H1 (cell line): ENCODE results near the gene RNF13. TPM values are rescaled to one million over a fixed set of nuclear protein-coding genes. Genes with fewer than 3 reads are reported as not detected.

Experiments
- CTCF ChIA-PET: fragments of 300-600 bp; sonication (Branson Sonifier 250); formaldehyde crosslinking; loops from one replicate; lab custom pipeline; 2021; ENCODE audit not compliant: partially characterized antibody; lab: Charles Lee
- POLR2A ChIA-PET: fragments of 300-600 bp; sonication (Branson Sonifier 250); formaldehyde crosslinking; loops from one replicate; lab custom pipeline; 2021; ENCODE audit warnings: inconsistent platforms; ENCODE audit not compliant: partially characterized antibody; lab: Charles Lee
- DNase-seq, 2 experiments: peaks; one replicate each; pipeline versions ENCODE4 v3.0.0 to v3.0.0-alpha.2; 2010 to 2022; ENCODE audit warnings: low spot score in 2 of 2, low read depth in 1 of 2, mixed read lengths in 1 of 2
- FAIRE-seq: peaks from 2 replicates; lab custom pipeline; 2011; peaks lifted over from hg19 to GRCh38; lab: Jason Lieb, UNC
- H2AFZ ChIP-seq: 2 replicates; pipeline ENCODE4 v1.8.1; 2012; ENCODE audit warnings: low read length, inconsistent platforms
- H2AK5ac ChIP-seq: 2 replicates; pipeline ENCODE4 v1.6.1; 2013; ENCODE audit warnings: low read depth, low read length
- H2BK120ac ChIP-seq: replicated peaks from 2 replicates; pipeline ENCODE3; 2013; ENCODE audit warnings: low read depth, low read length, inconsistent platforms
- H2BK12ac ChIP-seq: 2 replicates; pipeline ENCODE4 v1.6.1; 2013; ENCODE audit warnings: low read depth, low read length
- H2BK15ac ChIP-seq: 2 replicates; pipeline ENCODE4 v1.6.1; 2013; ENCODE audit warnings: low read length
- H2BK20ac ChIP-seq: 2 replicates; pipeline ENCODE4 v1.6.1; 2013; ENCODE audit warnings: low read length
- H2BK5ac ChIP-seq: 2 replicates; pipeline ENCODE4 v1.6.1; 2013; ENCODE audit warnings: low read depth, low read length
- H3K14ac ChIP-seq: 2 replicates; pipeline ENCODE4 v1.6.1; 2013; ENCODE audit warnings: inconsistent platforms; ENCODE audit not compliant: insufficient read length
- H3K18ac ChIP-seq: 2 replicates; pipeline ENCODE4 v1.6.1; 2013; ENCODE audit warnings: low read length; ENCODE audit errors: extremely low read depth
- H3K23ac ChIP-seq: 2 replicates; pipeline ENCODE4 v1.6.1; 2013; ENCODE audit warnings: inconsistent platforms; ENCODE audit not compliant: insufficient read length
- H3K23me2 ChIP-seq: 2 replicates; pipeline ENCODE4 v1.6.1; 2013; ENCODE audit warnings: low read depth, low read length
- H3K27ac ChIP-seq: 2 replicates; pipeline ENCODE4 v1.6.1; 2011; ENCODE audit warnings: low read depth, low read length, inconsistent platforms
- H3K27me3 ChIP-seq, 4 experiments: replicated peaks in 1 of 4; 1 replicate in 1 of 4; 2 replicates in 3 of 4; pipeline versions ENCODE4 v1.6.1 to v1.8.1; 2011 to 2013; ENCODE audit warnings: low read length in 3 of 4, mild to moderate bottlenecking in 3 of 4, inconsistent platforms in 2 of 4, mixed read lengths in 2 of 4, moderate library complexity in 1 of 4; ENCODE audit not compliant: control insufficient read depth in 3 of 4, insufficient read depth in 3 of 4; ENCODE audit errors: extremely low read depth in 1 of 4
- H3K36me3 ChIP-seq, 4 experiments: 2 replicates each; pipeline versions ENCODE4 v1.6.1 to v1.8.1; 2011 to 2013; ENCODE audit warnings: mild to moderate bottlenecking in 4 of 4, low read length in 3 of 4, moderate library complexity in 2 of 4, control low read depth in 1 of 4, inconsistent platforms in 1 of 4; ENCODE audit not compliant: insufficient read depth in 4 of 4, control insufficient read depth in 2 of 4
- H3K4ac ChIP-seq: replicated peaks from 2 replicates; pipeline ENCODE3; 2013; ENCODE audit warnings: low read length, low read depth, mixed read lengths, inconsistent platforms; ENCODE audit not compliant: insufficient read length
- H3K4me1 ChIP-seq, 4 experiments: replicated peaks in 1 of 4; 1 replicate in 1 of 4; 2 replicates in 3 of 4; pipeline versions ENCODE4 v1.6.1 to v1.8.1; 2011 to 2013; ENCODE audit warnings: low read length in 3 of 4, inconsistent platforms in 2 of 4, mixed read lengths in 1 of 4; ENCODE audit not compliant: insufficient read depth in 4 of 4, control insufficient read depth in 3 of 4
- H3K4me2 ChIP-seq, 2 experiments: 2 replicates each; pipeline versions ENCODE4 v1.6.1 to v1.8.1; 2011 to 2013; ENCODE audit warnings: low read depth in 2 of 2, low read length in 2 of 2, control low read depth in 1 of 2, inconsistent platforms in 1 of 2, mild to moderate bottlenecking in 1 of 2; ENCODE audit not compliant: insufficient read depth in 1 of 2
- H3K4me3 ChIP-seq, 4 experiments: fragments of 200-600, 300-600 bp in 1 of 4; sonication (generic), shearing (Covaris generic), sonication (Bioruptor Twin) in 1 of 4; 2 replicates each; pipeline versions ENCODE4 v1.5.1 to v1.8.1; 2011 to 2016; ENCODE audit warnings: low read length in 4 of 4, low read depth in 3 of 4, control low read depth in 2 of 4, inconsistent platforms in 2 of 4, mild to moderate bottlenecking in 2 of 4, mixed read lengths in 1 of 4, moderate library complexity in 1 of 4; ENCODE audit not compliant: insufficient read depth in 2 of 4; ENCODE audit errors: extremely low read depth in 1 of 4
- H3K56ac ChIP-seq: replicated peaks from 2 replicates; pipeline ENCODE3; 2013; ENCODE audit warnings: low read depth, mild to moderate bottlenecking, mixed read lengths, low read length, inconsistent platforms; ENCODE audit not compliant: insufficient read length
- H3K79me1 ChIP-seq: 2 replicates; pipeline ENCODE4 v1.6.1; 2013; ENCODE audit warnings: low read depth, low read length, control low read depth
- H3K79me2 ChIP-seq, 2 experiments: 2 replicates each; pipeline versions ENCODE4 v1.6.1 to v1.8.1; 2012 to 2013; ENCODE audit warnings: low read length in 2 of 2, mild to moderate bottlenecking in 2 of 2, inconsistent platforms in 1 of 2; ENCODE audit not compliant: insufficient read depth in 2 of 2, control insufficient read depth in 1 of 2
- H3K9ac ChIP-seq, 4 experiments: replicated peaks in 1 of 4; 1 replicate in 1 of 4; 2 replicates in 3 of 4; pipeline versions ENCODE4 v1.6.1 to v1.8.1; 2011 to 2013; ENCODE audit warnings: low read depth in 3 of 4, low read length in 3 of 4, control low read depth in 2 of 4, mild to moderate bottlenecking in 2 of 4, moderate library complexity in 2 of 4, inconsistent platforms in 1 of 4; ENCODE audit errors: extremely low read depth in 1 of 4
- H3K9me3 ChIP-seq, 2 experiments: 2 replicates each; pipeline versions ENCODE4 v1.6.1 to v1.8.1; 2012 to 2013; ENCODE audit warnings: mild to moderate bottlenecking in 2 of 2, moderate library complexity in 2 of 2, control low read depth in 1 of 2, inconsistent platforms in 1 of 2, low read depth in 1 of 2, low read length in 1 of 2, mixed read lengths in 1 of 2; ENCODE audit not compliant: insufficient read depth in 2 of 2
- H4K20me1 ChIP-seq, 2 experiments: replicated peaks in 1 of 2; 2 replicates each; pipeline versions ENCODE3 to v1.8.1; 2011 to 2013; ENCODE audit warnings: inconsistent platforms in 2 of 2, low read length in 2 of 2, mild to moderate bottlenecking in 1 of 2; ENCODE audit not compliant: insufficient read depth in 2 of 2, control insufficient read depth in 1 of 2
- H4K5ac ChIP-seq: 2 replicates; pipeline ENCODE4 v1.6.1; 2013; ENCODE audit warnings: low read length, low read depth, mixed read lengths, inconsistent platforms; ENCODE audit not compliant: insufficient read length
- H4K8ac ChIP-seq: 2 replicates; pipeline ENCODE4 v1.8.0; 2013; ENCODE audit warnings: mild to moderate bottlenecking, moderate library complexity, low read length, inconsistent platforms; ENCODE audit not compliant: insufficient read depth; ENCODE audit errors: extremely low read depth
- H4K91ac ChIP-seq: replicated peaks from 2 replicates; pipeline ENCODE3; 2013; ENCODE audit warnings: low read length, mixed read lengths, inconsistent platforms; ENCODE audit not compliant: insufficient read length
- ATF3 ChIP-seq: IDR thresholded peaks from 2 replicates; pipeline ENCODE4 v1.6.1; 2011; ENCODE audit warnings: low read depth, mild to moderate bottlenecking, low read length; ENCODE audit not compliant: insufficient read depth
- CHD2 ChIP-seq: IDR thresholded peaks from 2 replicates; pipeline ENCODE4 v1.6.1; 2012; ENCODE audit warnings: low read length, improper control_type of control experiment
- WGBS, 2 experiments: shearing (Covaris generic) in 1 of 2; methylation state at CpG; one replicate each; pipeline versions ENCODE4 v1.1.6 to v1.1.7; 2013 to 2015; ENCODE audit warnings: low lambda C conversion rate in 2 of 2, mixed read lengths in 2 of 2, inconsistent platforms in 1 of 2, low coverage in 1 of 2, missing lambda C conversion rate in 1 of 2; ENCODE audit not compliant: insufficient replicate concordance in 2 of 2, insufficient coverage in 1 of 2, insufficient read length in 1 of 2; ENCODE audit errors: extremely low coverage in 1 of 2, missing lambda C conversion rate in 1 of 2; 5-methylcytosine and 5-hydroxymethylcytosine counted together
- polyA plus RNA-seq, 7 experiments: library from polyadenylated mRNA; depleted of rRNA in 3 of 7; stranded (reverse) in 5 of 7; unstranded in 2 of 7; fragments of >200 nt in 5 of 7; fragments of 200-250 nt in 2 of 7; gene quantifications; 1 replicate in 5 of 7; 2 replicates in 1 of 7; 4 replicates in 1 of 7; pipeline versions ENCODE4 v1.2.1 to v1.2.3, GENCODE V29; 2011 to 2013; ENCODE audit warnings: missing spikeins in 2 of 7, mixed read lengths in 2 of 7
- total RNA-seq: library from RNA; stranded (reverse); fragmentation: NEBNext Ultra II Directional; extraction: Animal tissue kit (Norgen Biotek cat#: 25700); gene quantifications from 2 replicates; pipeline ENCODE4 v1.2.1, GENCODE V29; 2021

RNF13 gene
- total and polyA plus RNA-seq, 2 of the 8 experiments (the other 6 are each of a cell fraction or from before 2014, with no cell fraction given), result 19.4 to 35.4 TPM

- Histone ChIP-seq H4K91ac (no peak overlapping the region), H3K56ac (no peak overlapping the region), H2AK5ac (no peak overlapping the region), H3K4me3 (no peak overlapping the region), H3K79me2 (no peaks in the 10 kb centered on the region), H3K27ac (no peak overlapping the region), H2BK120ac (no peak overlapping the region), H2BK5ac (no peak overlapping the region), H3K23me2 (no peaks in the 10 kb centered on the region), H3K27me3 (no peaks in the 10 kb centered on the region), H2AFZ (no peak overlapping the region), H2BK12ac (no peak overlapping the region), H4K8ac (no peak overlapping the region), H3K4me1 (no peaks in the 10 kb centered on the region), H2BK20ac (no peak overlapping the region), H4K20me1 (no peaks in the 10 kb centered on the region), H3K4me2 (no peak overlapping the region), H3K23ac (no peak overlapping the region), H3K79me1 (no peaks in the 10 kb centered on the region), H3K18ac (no peak overlapping the region), H3K14ac (no peak overlapping the region), H3K9me3 (no peaks in the 10 kb centered on the region), H4K5ac (no peak overlapping the region), H2BK15ac (no peak overlapping the region), H3K36me3 (no peaks in the 10 kb centered on the region), H3K9ac (no peak overlapping the region), H3K4ac (no peak overlapping the region)
- POLR2A ChIA-PET, result interaction anchor here (0.8 kb wide), 1 partner anchor 15 kb away, joined by 3 read pairs; no protein-coding TSS in a partner anchor
- CTCF ChIA-PET, result interaction anchor here (0.6 to 1.9 kb wide), 9 partner anchors 14 to 233 kb away, joined by 3 to 7 read pairs (median 4); no protein-coding TSS in a partner anchor
- DNase-seq, result no peak
- 88% methylated on average over 4 of the region's 4 CpGs; no CpG with 5 or more reads in 1 of the 2 experiments for WGBS, 2 experiments
- no peak for FAIRE-seq
- TF ChIP-seq ATF3 (no peak), CHD2 (no peak)
These were observed 170.6 kb downstream of the RNF13 start for GRCh38 chr3:149983628-149984027.
